Naive thymus-derived CD4-positive, alpha-beta T cell (primary cell): ENCODE results near the gene CMPK1. TPM values are rescaled to one million over a fixed set of nuclear protein-coding genes. Genes with fewer than 3 reads are reported as not detected.

ENCODE experiments used
- ATAC-seq: fragments of 150-1000 bp; cut with Tn5 transposase; 2 replicates; pipeline ENCODE4 v1.10.0; 2021; ENCODE audit warnings: mild to moderate bottlenecking, moderate library complexity
- CTCF ChIA-PET: fragments of 350-600 bp; sonication (Branson Sonifier 250); formaldehyde crosslinking; loops from one replicate; lab custom pipeline; 2021; ENCODE audit warnings: antibody characterized with exemption; lab: Charles Lee
- POLR2A ChIA-PET: fragments of 350-600 bp; sonication (Branson Sonifier 250); formaldehyde crosslinking; loops from one replicate; lab custom pipeline; 2021; ENCODE audit warnings: antibody characterized with exemption, inconsistent platforms; lab: Charles Lee
- DNase-seq, 9 donors: peaks; one replicate each; pipeline versions ENCODE4 v3.0.0 to v3.0.0-alpha.2; 2020 to 2022; ENCODE audit warnings: mixed read lengths in 1 of 9
- H3K27ac ChIP-seq: one replicate; pipeline ENCODE4 v1.7.0; 2013; ENCODE audit warnings: mild to moderate bottlenecking, low read depth, low read length, moderate library complexity
- H3K27me3 ChIP-seq, 2 donors: one replicate each; pipeline ENCODE4 v1.7.0; 2013; ENCODE audit warnings: low read length in 2 of 2, mild to moderate bottlenecking in 2 of 2, moderate library complexity in 2 of 2; ENCODE audit not compliant: control insufficient read depth in 2 of 2, insufficient read depth in 2 of 2
- H3K36me3 ChIP-seq, 3 experiments: 1 replicate in 2 of 3; 2 replicates in 1 of 3; pipeline ENCODE4 v1.7.0; 2013; ENCODE audit warnings: low read length in 3 of 3, mild to moderate bottlenecking in 3 of 3, moderate library complexity in 1 of 3; ENCODE audit not compliant: insufficient read depth in 3 of 3, control insufficient read depth in 2 of 3
- H3K4me1 ChIP-seq, 2 donors: one replicate each; pipeline ENCODE4 v1.7.0; 2013; ENCODE audit warnings: low read length in 2 of 2, mild to moderate bottlenecking in 2 of 2, moderate library complexity in 1 of 2; ENCODE audit not compliant: control insufficient read depth in 2 of 2, insufficient read depth in 2 of 2
- H3K4me3 ChIP-seq: 2 replicates; pipeline ENCODE4 v1.7.0; 2013; ENCODE audit warnings: mild to moderate bottlenecking, low read length
- H3K9me3 ChIP-seq, 3 experiments: 1 replicate in 2 of 3; 2 replicates in 1 of 3; pipeline ENCODE4 v1.7.0; 2013; ENCODE audit warnings: low read length in 3 of 3; ENCODE audit not compliant: control insufficient read depth in 2 of 3
- H3K27ac Mint-ChIP-seq, 9 donors: one replicate each; pipeline ENCODE4 v1.8.0; 2020 to 2022; ENCODE audit warnings: mixed read lengths in 9 of 9, mild to moderate bottlenecking in 8 of 9, moderate library complexity in 5 of 9, inconsistent platforms in 2 of 9
- H3K27me3 Mint-ChIP-seq, 5 donors: one replicate each; pipeline ENCODE4 v1.8.0; 2021 to 2022; ENCODE audit warnings: mixed read lengths in 5 of 5, mild to moderate bottlenecking in 1 of 5
- H3K36me3 Mint-ChIP-seq, 5 donors: one replicate each; pipeline ENCODE4 v1.8.0; 2020 to 2022; ENCODE audit warnings: mixed read lengths in 5 of 5, mild to moderate bottlenecking in 3 of 5, inconsistent platforms in 1 of 5
- H3K4me1 Mint-ChIP-seq, 7 donors: one replicate each; pipeline ENCODE4 v1.8.0; 2020 to 2022; ENCODE audit warnings: mixed read lengths in 7 of 7, mild to moderate bottlenecking in 3 of 7, inconsistent platforms in 1 of 7
- H3K4me3 Mint-ChIP-seq, 10 donors: one replicate each; pipeline ENCODE4 v1.8.0; 2020 to 2022; ENCODE audit warnings: mild to moderate bottlenecking in 10 of 10, mixed read lengths in 10 of 10, moderate library complexity in 6 of 10, inconsistent platforms in 2 of 10
- H3K9me3 Mint-ChIP-seq, 11 donors: one replicate each; pipeline ENCODE4 v1.8.0; 2020 to 2022; ENCODE audit warnings: mixed read lengths in 11 of 11, mild to moderate bottlenecking in 4 of 11, inconsistent platforms in 1 of 11, moderate library complexity in 1 of 11
- intact Hi-C, 2 donors: fragments of 100-400 bp; cut with micrococcal nuclease; formaldehyde crosslinking; loops; one replicate each; pipeline ENCODE4 v1.15.1; 2023
- polyA plus RNA-seq, 2 donors: library from polyadenylated mRNA; unstranded; fragments of 300-500 nt; fragmentation: Illumina TruSeq; gene quantifications; one replicate each; pipeline ENCODE4 v1.2.3, GENCODE V29; 2021
- total RNA-seq, 6 experiments: library from RNA in 5 of 6; stranded (reverse) in 5 of 6; gene quantifications; 1 replicate in 5 of 6; 2 replicates in 1 of 6; pipeline ENCODE4 v1.2.3 and lab custom pipeline; 2021 to 2026

Gene CMPK1
- total and polyA plus RNA-seq, 7 experiments from 2014 or later: 83.2 to 159 (median 134) TPM

- ChIA-PET CTCF (interaction anchor here (0.6 kb wide), 1 partner anchor 28 kb away, joined by 4 read pairs; no protein-coding TSS in a partner anchor), POLR2A (no interaction called here)
- Histone ChIP-seq H3K27ac (no peak overlapping the region), H3K4me1 (no peaks in the 10 kb centered on the region), H3K9me3 (no peaks in the 10 kb centered on the region), H3K4me3 (no peak overlapping the region), H3K27me3 (no peaks in the 10 kb centered on the region), H3K36me3 (no peaks in the 10 kb centered on the region)
- ATAC-seq (no peak), DNase-seq (no peak)
- no peak overlapping the region for H3K4me3 Mint-ChIP-seq
- H3K9me3 Mint-ChIP-seq: no peaks in the 10 kb centered on the region
- no peak overlapping the region for H3K27ac Mint-ChIP-seq
- peaks cover 0 to 4% (median 0%) of the 10 kb centered on the region in 5 donors for H3K36me3 Mint-ChIP-seq
- intact Hi-C loops: no loop called here
- H3K4me1 Mint-ChIP-seq: peaks cover 0 to 4% (median 0%) of the 10 kb centered on the region in 7 donors
- peaks cover 14 to 27% (median 19%) of the 10 kb centered on the region in 5 donors for H3K27me3 Mint-ChIP-seq
Measured at GRCh38 chr1:47393141-47393540, 59.6 kb downstream of the CMPK1 start.

DNA sequence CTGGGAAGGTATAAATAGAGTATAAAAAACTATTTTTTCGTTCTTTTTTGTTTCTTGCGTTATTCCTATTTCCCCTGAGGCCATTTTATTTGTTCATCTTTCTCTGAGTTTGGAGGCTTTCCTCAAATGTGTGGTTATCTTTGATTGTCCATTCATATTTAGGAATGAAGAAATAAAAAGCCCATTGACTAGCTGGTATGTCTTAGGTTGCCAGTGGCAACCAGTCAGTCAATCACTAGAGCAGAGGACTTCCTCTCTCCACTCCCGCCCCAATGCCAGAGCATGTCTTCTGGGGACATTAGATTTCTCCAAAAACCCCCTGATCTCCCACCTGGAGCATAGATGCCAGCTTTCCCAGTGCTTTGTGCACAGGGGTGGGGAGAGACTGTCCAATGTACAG lies 61.8 kb downstream of the CMPK1 start:
- H3K27ac Mint-ChIP-seq: no peak overlapping the region
- ChIA-PET POLR2A (no interaction called here), CTCF (no interaction called here)
- H3K9me3 Mint-ChIP-seq: no peaks in the 10 kb centered on the region
- ATAC-seq (no peak), DNase-seq (no peak)
- peaks cover 0 to 4% (median 0%) of the 10 kb centered on the region in 7 donors for H3K4me1 Mint-ChIP-seq
- no peak overlapping the region for H3K27ac ChIP-seq
- H3K4me1 ChIP-seq: no peaks in the 10 kb centered on the region
- H3K4me3 ChIP-seq: no peak overlapping the region
- peaks cover 0 to 4% (median 0%) of the 10 kb centered on the region in 5 donors for H3K36me3 Mint-ChIP-seq
- no peaks in the 10 kb centered on the region for H3K27me3 ChIP-seq
- H3K36me3 ChIP-seq: no peaks in the 10 kb centered on the region
- H3K4me3 Mint-ChIP-seq: no peak overlapping the region
- H3K9me3 ChIP-seq: no peaks in the 10 kb centered on the region
- intact Hi-C loops: no loop called here
- peaks cover 18 to 41% (median 19%) of the 10 kb centered on the region in 5 donors for H3K27me3 Mint-ChIP-seq

DNA sequence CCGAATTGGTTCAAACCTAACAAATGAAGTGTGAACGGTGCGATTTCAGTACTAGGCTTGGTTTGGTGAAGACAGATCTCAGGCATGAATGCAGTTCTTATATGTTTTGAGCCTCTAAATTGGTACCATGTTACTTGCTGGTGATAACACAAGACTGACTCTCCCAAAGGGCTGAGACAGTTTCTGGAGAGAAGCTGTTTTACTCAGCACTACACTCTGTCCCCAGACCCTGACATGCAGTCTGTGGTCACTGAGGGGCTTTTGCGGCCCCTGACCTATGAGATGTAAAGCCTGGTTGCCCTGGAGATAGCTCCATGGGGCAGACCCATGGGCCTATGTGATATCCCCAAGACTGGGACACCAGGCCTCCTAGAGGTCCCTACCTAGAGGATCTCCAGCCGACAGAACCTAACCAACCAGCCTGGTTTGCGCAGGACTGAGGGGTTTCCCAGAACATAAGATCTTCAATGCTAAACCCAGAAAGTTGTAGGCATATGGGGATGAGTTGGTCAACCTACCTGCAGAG lies 63.1 kb downstream of the CMPK1 start:
- Histone ChIP-seq H3K36me3 (no peaks in the 10 kb centered on the region), H3K4me3 (no peak overlapping the region), H3K27me3 (no peaks in the 10 kb centered on the region), H3K27ac (no peak overlapping the region), H3K4me1 (no peaks in the 10 kb centered on the region), H3K9me3 (no peaks in the 10 kb centered on the region)
- ChIA-PET CTCF (no interaction called here), POLR2A (no interaction called here)
- H3K9me3 Mint-ChIP-seq: no peaks in the 10 kb centered on the region
- DNase-seq: no peak
- intact Hi-C loops: no loop called here
- ATAC-seq: no peak
- no peak overlapping the region for H3K4me3 Mint-ChIP-seq
- H3K4me1 Mint-ChIP-seq: peaks cover 0 to 2% (median 0%) of the 10 kb centered on the region in 7 donors
- peaks cover 0 to 4% (median 0%) of the 10 kb centered on the region in 5 donors for H3K36me3 Mint-ChIP-seq
- peaks cover 19 to 52% (median 30%) of the 10 kb centered on the region in 5 donors for H3K27me3 Mint-ChIP-seq
- H3K27ac Mint-ChIP-seq: no peak overlapping the region

DNA sequence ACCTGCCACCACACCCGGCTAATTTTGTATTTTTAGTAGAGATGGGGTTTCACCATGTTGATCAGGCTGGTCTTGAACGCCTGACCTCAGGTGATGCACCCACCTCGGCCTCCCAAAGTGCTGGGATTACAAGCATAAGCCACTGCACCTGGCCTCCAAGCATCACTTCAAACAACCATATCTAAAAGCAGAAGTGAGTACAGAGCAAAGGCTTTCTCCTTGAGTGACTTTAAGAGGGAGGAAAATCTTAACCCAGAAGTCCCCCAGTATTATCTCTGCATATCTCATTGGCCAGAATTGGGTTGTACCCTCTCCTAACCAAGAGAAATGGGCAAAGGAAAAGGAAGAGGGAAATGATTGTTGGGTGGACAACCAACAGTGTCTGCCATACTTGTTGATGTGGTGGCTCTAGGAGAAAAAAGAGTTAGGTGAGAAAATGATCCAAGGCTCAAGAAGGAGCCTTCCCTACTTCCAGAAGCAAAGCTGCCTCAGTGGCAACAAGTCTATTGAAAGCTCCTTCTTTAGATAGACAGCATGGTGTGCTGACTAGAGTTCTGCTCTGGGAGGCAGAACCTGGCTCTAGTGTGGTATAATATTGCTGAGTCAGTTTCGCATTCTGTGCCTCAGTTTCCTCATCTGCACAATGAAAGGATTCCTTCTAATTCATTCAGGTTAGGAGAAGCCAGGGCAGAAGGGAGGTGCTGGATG lies 65.7 kb downstream of the CMPK1 start:
- Histone ChIP-seq H3K9me3 (no peaks in the 10 kb centered on the region), H3K36me3 (no peaks in the 10 kb centered on the region), H3K27me3 (no peaks in the 10 kb centered on the region), H3K27ac (no peak overlapping the region), H3K4me1 (no peaks in the 10 kb centered on the region), H3K4me3 (no peak overlapping the region)
- DNase-seq (no peak), ATAC-seq (no peak)
- Mint-ChIP-seq H3K9me3 (no peaks in the 10 kb centered on the region), H3K4me3 (no peak overlapping the region), H3K36me3 (peaks cover 0 to 4% (median 0%) of the 10 kb centered on the region in 5 donors), H3K4me1 (peaks cover 0 to 2% (median 0%) of the 10 kb centered on the region in 7 donors), H3K27me3 (peaks cover 22 to 48% (median 24%) of the 10 kb centered on the region in 5 donors), H3K27ac (no peak overlapping the region)
- ChIA-PET CTCF (no interaction called here), POLR2A (no interaction called here)
- intact Hi-C loops: no loop called here

DNA sequence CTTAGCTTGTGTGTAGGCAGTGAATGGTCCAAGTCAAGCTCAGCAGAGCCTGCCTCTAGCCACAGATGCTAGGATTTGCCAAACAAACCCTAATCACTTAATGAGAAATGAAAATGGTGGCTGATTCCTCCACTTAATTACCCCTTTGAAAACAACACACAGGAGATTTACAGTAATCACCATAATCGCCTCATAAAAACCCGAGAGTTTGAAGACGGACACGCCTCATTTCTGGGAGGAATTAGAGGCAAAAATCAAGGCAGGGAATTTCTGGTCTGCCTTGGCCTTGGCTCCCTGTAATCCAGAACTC lies 66.2 kb downstream of the CMPK1 start:
- H3K36me3 ChIP-seq: no peaks in the 10 kb centered on the region
- no peaks in the 10 kb centered on the region for H3K9me3 ChIP-seq
- H3K4me3 ChIP-seq: no peak overlapping the region
- no peaks in the 10 kb centered on the region for H3K27me3 ChIP-seq
- Mint-ChIP-seq H3K9me3 (no peaks in the 10 kb centered on the region), H3K36me3 (peaks cover 0 to 4% (median 0%) of the 10 kb centered on the region in 5 donors), H3K27ac (no peak overlapping the region), H3K27me3 (peaks cover 17 to 47% (median 25%) of the 10 kb centered on the region in 5 donors), H3K4me3 (no peak overlapping the region), H3K4me1 (peaks cover 0 to 2% (median 0%) of the 10 kb centered on the region in 7 donors)
- intact Hi-C loops: no loop called here
- ATAC-seq (no peak), DNase-seq (no peak)
- ChIA-PET POLR2A (no interaction called here), CTCF (no interaction called here)
- no peaks in the 10 kb centered on the region for H3K4me1 ChIP-seq
- H3K27ac ChIP-seq: no peak overlapping the region

GRCh38 chr1:47401761-47402160 lies 68.2 kb downstream of the CMPK1 start:
- Mint-ChIP-seq H3K27ac (no peak overlapping the region), H3K9me3 (no peaks in the 10 kb centered on the region), H3K4me1 (peaks cover 0 to 2% (median 0%) of the 10 kb centered on the region in 7 donors), H3K36me3 (peaks cover 0 to 4% (median 0%) of the 10 kb centered on the region in 5 donors), H3K4me3 (no peak overlapping the region), H3K27me3 (peaks cover 21 to 42% (median 28%) of the 10 kb centered on the region in 5 donors)
- ChIA-PET POLR2A (no interaction called here), CTCF (no interaction called here)
- Histone ChIP-seq H3K4me1 (no peaks in the 10 kb centered on the region), H3K9me3 (no peaks in the 10 kb centered on the region), H3K4me3 (no peak overlapping the region), H3K36me3 (no peaks in the 10 kb centered on the region), H3K27me3 (no peaks in the 10 kb centered on the region), H3K27ac (no peak overlapping the region)
- DNase-seq (no peak), ATAC-seq (no peak)
- intact Hi-C loops: no loop called here

- Histone ChIP-seq H3K27ac (no peak overlapping the region), H3K27me3 (no peaks in the 10 kb centered on the region), H3K4me1 (no peaks in the 10 kb centered on the region), H3K9me3 (no peaks in the 10 kb centered on the region), H3K36me3 (no peaks in the 10 kb centered on the region), H3K4me3 (no peak overlapping the region)
- ChIA-PET CTCF (no interaction called here), POLR2A (no interaction called here)
- H3K36me3 Mint-ChIP-seq: no peaks in the 10 kb centered on the region
- DNase-seq (no peak), ATAC-seq (no peak)
- H3K4me1 Mint-ChIP-seq: no peaks in the 10 kb centered on the region
- H3K4me3 Mint-ChIP-seq: no peak overlapping the region
- H3K27ac Mint-ChIP-seq: no peak overlapping the region
- no peaks in the 10 kb centered on the region for H3K9me3 Mint-ChIP-seq
- intact Hi-C loops: no loop called here
- H3K27me3 Mint-ChIP-seq: peaks cover 16 to 42% (median 23%) of the 10 kb centered on the region in 5 donors
Measured at GRCh38 chr1:47402591-47402990, 69.0 kb downstream of the CMPK1 start.
